Neural cell (in vitro differentiated cells): ENCODE results near the gene NECTIN4. TPM values are rescaled to one million over a fixed set of nuclear protein-coding genes. Genes with fewer than 3 reads are reported as not detected.

Experiments used
- H2AFZ ChIP-seq: fragments of 200-600, 300-800 bp; sonication (generic), shearing (Covaris generic); 2 replicates; pipeline ENCODE4 v1.6.0; 2014; ENCODE audit warnings: low read depth, mild to moderate bottlenecking, antibody characterized with exemption, low read length, moderate library complexity
- H3F3A ChIP-seq: fragments of 200-600 bp; shearing (Covaris generic); 2 replicates; pipeline ENCODE4 v1.6.1; 2016; ENCODE audit warnings: mild to moderate bottlenecking, moderate library complexity, mixed read lengths, antibody characterized with exemption, low read length; ENCODE audit not compliant: insufficient read depth, poor library complexity, severe bottlenecking
- H3K27ac ChIP-seq: fragments of 200-600, 300-800 bp; sonication (generic), shearing (Covaris generic); 2 replicates; pipeline ENCODE4 v1.5.1; 2014; ENCODE audit warnings: mild to moderate bottlenecking, low read length, moderate library complexity
- H3K27me3 ChIP-seq: fragments of 300-800, 200-600 bp; sonication (generic), shearing (Covaris generic); 2 replicates; pipeline ENCODE4 v1.6.0; 2014; ENCODE audit warnings: mild to moderate bottlenecking, low read depth, low read length, moderate library complexity; ENCODE audit not compliant: insufficient read depth
- H3K36me3 ChIP-seq: fragments of 300-800, 200-600 bp; sonication (generic), shearing (Covaris generic); 2 replicates; pipeline ENCODE4 v1.5.1; 2014; ENCODE audit warnings: mild to moderate bottlenecking, antibody characterized with exemption, low read length, moderate library complexity; ENCODE audit not compliant: insufficient read depth
- H3K4me2 ChIP-seq: fragments of 300-800, 200-600 bp; sonication (generic), shearing (Covaris generic); 2 replicates; pipeline ENCODE4 v1.6.0; 2014; ENCODE audit warnings: mild to moderate bottlenecking, low read length
- H3K4me3 ChIP-seq: fragments of 300-800, 200-600 bp; sonication (generic), shearing (Covaris generic); 2 replicates; pipeline ENCODE4 v1.5.1; 2014; ENCODE audit warnings: mild to moderate bottlenecking, low read length, moderate library complexity
- H3K79me2 ChIP-seq: fragments of 200-600 bp; shearing (Covaris generic); replicated peaks from 2 replicates; pipeline ENCODE4 v1.6.0; 2014; ENCODE audit warnings: mild to moderate bottlenecking, low read length, moderate library complexity; ENCODE audit not compliant: insufficient read depth
- H3K9ac ChIP-seq: fragments of 300-800, 200-600 bp; sonication (generic), shearing (Covaris generic); 2 replicates; pipeline ENCODE4 v1.6.1; 2016; ENCODE audit warnings: mild to moderate bottlenecking, low read length, mixed read lengths
- H3K9me2 ChIP-seq: fragments of 200-600 bp; shearing (Covaris generic); 2 replicates; pipeline ENCODE4 v1.6.1; 2016; ENCODE audit warnings: mild to moderate bottlenecking, low read length, mixed read lengths; ENCODE audit not compliant: insufficient read depth
- H3K9me3 ChIP-seq: fragments of 200-600, 300-800 bp; sonication (generic), shearing (Covaris generic); 2 replicates; pipeline ENCODE4 v1.6.1; 2016; ENCODE audit warnings: mild to moderate bottlenecking, mixed run types, low read length, moderate library complexity, mixed read lengths
- H4K20me1 ChIP-seq: fragments of 200-600 bp; shearing (Covaris generic); 2 replicates; pipeline ENCODE4 v1.6.1; 2016; ENCODE audit warnings: mild to moderate bottlenecking, mixed run types; ENCODE audit not compliant: insufficient read depth
- EP300 ChIP-seq: fragments of 450-650 bp; conservative IDR thresholded peaks from 2 replicates; pipeline ENCODE4 v1.6.1; 2014; ENCODE audit warnings: antibody characterized with exemption, mild to moderate bottlenecking, moderate library complexity; ENCODE audit not compliant: poor library complexity, severe bottlenecking
- EZH2 ChIP-seq: fragments of 200-600, 300-800 bp; shearing (Covaris generic), sonication (generic); IDR thresholded peaks from 2 replicates; pipeline ENCODE4 v1.6.1; 2014; ENCODE audit warnings: antibody characterized with exemption, low read length, borderline replicate concordance, mild to moderate bottlenecking; ENCODE audit not compliant: insufficient read depth, poor library complexity, severe bottlenecking
- MXI1 ChIP-seq: fragments of 450-650 bp; conservative IDR thresholded peaks from 2 replicates; pipeline ENCODE4 v1.6.1; 2014; ENCODE audit warnings: antibody characterized with exemption, mild to moderate bottlenecking; ENCODE audit not compliant: poor library complexity, severe bottlenecking
- POLR2AphosphoS5 ChIP-seq: IDR thresholded peaks from 2 replicates; pipeline ENCODE4 v1.6.1; 2012
- RAD21 ChIP-seq: fragments of 450-650 bp; conservative IDR thresholded peaks from 2 replicates; pipeline ENCODE4 v1.6.1; 2014; ENCODE audit warnings: antibody characterized with exemption, mild to moderate bottlenecking, moderate library complexity
- SMC3 ChIP-seq: fragments of 450-650 bp; conservative IDR thresholded peaks from 2 replicates; pipeline ENCODE4 v1.6.1; 2014; ENCODE audit warnings: antibody characterized with exemption, mild to moderate bottlenecking, moderate library complexity; ENCODE audit not compliant: poor library complexity
- TAF1 ChIP-seq: IDR thresholded peaks from 2 replicates; pipeline ENCODE4 v1.6.1; 2012; ENCODE audit warnings: low read depth
- polyA plus RNA-seq: library from polyadenylated mRNA; depleted of rRNA; stranded (reverse); fragments of >200 nt; gene quantifications from 2 replicates; pipeline ENCODE4 v1.2.3, GENCODE V29; 2014
- TF ChIP-seq, protein P1 (sequence below): IDR thresholded peaks from 2 replicates; pipeline ENCODE4 v1.6.1; 2012; ENCODE audit warnings: borderline replicate concordance
- TF ChIP-seq, protein P2 (sequence below): fragments of 450-650 bp; IDR thresholded peaks from 2 replicates; pipeline ENCODE4 v1.5.1; 2014; ENCODE audit warnings: antibody characterized with exemption, mild to moderate bottlenecking, moderate library complexity; ENCODE audit not compliant: poor library complexity, severe bottlenecking

NECTIN4 gene
- polyA plus RNA-seq, 1 donor from 2014 or later, result not detected

DNA sequence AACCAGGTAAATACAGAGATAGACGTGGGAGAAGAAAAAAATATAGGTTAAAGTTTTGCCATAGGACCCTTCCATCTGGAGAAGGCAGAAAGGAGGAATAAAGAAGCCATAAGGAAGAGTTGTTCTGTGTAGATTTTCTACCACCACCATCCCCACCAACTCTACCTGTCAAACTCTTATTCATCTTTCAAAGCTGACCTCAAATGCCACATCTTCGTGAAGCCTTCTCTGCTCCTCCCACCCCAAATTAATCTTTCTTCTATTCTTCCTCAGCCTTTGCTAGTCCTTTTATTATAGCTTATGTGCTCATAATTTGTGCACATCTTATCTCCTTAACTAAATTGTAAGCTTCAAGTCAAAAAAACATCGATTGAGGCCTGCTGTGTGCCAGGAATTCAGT is 1.3 kb upstream of the NECTIN4 start:
- H4K20me1 ChIP-seq, result no peaks in the 10 kb centered on the region
- H3F3A ChIP-seq, result no peaks in the 10 kb centered on the region
- no peaks in the 10 kb centered on the region for H3K79me2 ChIP-seq
- H3K9me2 ChIP-seq, result no peaks in the 10 kb centered on the region
- H3K4me2 ChIP-seq, result no peak overlapping the region
- no peak overlapping the region for H3K27ac ChIP-seq
- H3K9ac ChIP-seq, result no peak overlapping the region
- no peaks in the 10 kb centered on the region for H3K9me3 ChIP-seq
- TF ChIP-seq, protein P1, sequence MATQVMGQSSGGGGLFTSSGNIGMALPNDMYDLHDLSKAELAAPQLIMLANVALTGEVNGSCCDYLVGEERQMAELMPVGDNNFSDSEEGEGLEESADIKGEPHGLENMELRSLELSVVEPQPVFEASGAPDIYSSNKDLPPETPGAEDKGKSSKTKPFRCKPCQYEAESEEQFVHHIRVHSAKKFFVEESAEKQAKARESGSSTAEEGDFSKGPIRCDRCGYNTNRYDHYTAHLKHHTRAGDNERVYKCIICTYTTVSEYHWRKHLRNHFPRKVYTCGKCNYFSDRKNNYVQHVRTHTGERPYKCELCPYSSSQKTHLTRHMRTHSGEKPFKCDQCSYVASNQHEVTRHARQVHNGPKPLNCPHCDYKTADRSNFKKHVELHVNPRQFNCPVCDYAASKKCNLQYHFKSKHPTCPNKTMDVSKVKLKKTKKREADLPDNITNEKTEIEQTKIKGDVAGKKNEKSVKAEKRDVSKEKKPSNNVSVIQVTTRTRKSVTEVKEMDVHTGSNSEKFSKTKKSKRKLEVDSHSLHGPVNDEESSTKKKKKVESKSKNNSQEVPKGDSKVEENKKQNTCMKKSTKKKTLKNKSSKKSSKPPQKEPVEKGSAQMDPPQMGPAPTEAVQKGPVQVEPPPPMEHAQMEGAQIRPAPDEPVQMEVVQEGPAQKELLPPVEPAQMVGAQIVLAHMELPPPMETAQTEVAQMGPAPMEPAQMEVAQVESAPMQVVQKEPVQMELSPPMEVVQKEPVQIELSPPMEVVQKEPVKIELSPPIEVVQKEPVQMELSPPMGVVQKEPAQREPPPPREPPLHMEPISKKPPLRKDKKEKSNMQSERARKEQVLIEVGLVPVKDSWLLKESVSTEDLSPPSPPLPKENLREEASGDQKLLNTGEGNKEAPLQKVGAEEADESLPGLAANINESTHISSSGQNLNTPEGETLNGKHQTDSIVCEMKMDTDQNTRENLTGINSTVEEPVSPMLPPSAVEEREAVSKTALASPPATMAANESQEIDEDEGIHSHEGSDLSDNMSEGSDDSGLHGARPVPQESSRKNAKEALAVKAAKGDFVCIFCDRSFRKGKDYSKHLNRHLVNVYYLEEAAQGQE, result no peak
- TF ChIP-seq TAF1, result no peak
- no peak overlapping the region for H2AFZ ChIP-seq
- no peaks in the 10 kb centered on the region for H3K36me3 ChIP-seq
- H3K27me3 ChIP-seq, result no peaks in the 10 kb centered on the region
- H3K4me3 ChIP-seq, result no peak overlapping the region

DNA sequence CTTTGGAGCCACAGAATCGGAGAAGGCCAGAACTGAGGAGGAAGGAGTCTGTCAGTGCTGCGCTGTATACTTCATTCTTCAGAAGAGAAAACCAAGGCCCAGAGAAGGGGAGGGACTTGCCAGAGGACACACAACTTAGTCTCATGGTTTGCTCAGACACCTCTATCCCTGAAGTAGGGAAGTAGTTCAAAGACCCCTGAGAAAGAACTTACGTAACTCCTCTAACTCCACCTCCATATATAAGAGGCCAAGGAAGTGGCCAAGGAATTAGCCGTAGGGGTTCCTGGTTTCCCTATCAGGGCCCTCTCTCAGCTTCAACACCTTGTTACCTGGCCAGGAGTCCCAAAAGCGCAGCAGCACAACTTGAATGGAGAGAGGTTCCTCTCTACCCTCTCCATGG is 580 bp upstream of the NECTIN4 start:
- TF ChIP-seq, protein P2, sequence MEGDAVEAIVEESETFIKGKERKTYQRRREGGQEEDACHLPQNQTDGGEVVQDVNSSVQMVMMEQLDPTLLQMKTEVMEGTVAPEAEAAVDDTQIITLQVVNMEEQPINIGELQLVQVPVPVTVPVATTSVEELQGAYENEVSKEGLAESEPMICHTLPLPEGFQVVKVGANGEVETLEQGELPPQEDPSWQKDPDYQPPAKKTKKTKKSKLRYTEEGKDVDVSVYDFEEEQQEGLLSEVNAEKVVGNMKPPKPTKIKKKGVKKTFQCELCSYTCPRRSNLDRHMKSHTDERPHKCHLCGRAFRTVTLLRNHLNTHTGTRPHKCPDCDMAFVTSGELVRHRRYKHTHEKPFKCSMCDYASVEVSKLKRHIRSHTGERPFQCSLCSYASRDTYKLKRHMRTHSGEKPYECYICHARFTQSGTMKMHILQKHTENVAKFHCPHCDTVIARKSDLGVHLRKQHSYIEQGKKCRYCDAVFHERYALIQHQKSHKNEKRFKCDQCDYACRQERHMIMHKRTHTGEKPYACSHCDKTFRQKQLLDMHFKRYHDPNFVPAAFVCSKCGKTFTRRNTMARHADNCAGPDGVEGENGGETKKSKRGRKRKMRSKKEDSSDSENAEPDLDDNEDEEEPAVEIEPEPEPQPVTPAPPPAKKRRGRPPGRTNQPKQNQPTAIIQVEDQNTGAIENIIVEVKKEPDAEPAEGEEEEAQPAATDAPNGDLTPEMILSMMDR, result no peak
- no peak for TF ChIP-seq RAD21
- no peak for TF ChIP-seq EZH2
- no peak for TF ChIP-seq POLR2AphosphoS5
- TF ChIP-seq SMC3, result no peak
- TF ChIP-seq MXI1, result no peak
- TF ChIP-seq, protein P1, result no peak
- TF ChIP-seq EP300, result no peak
- Histone ChIP-seq H3K4me2 (no peak overlapping the region), H4K20me1 (no peaks in the 10 kb centered on the region), H3K36me3 (no peaks in the 10 kb centered on the region), H3K9me3 (no peaks in the 10 kb centered on the region), H3K79me2 (no peaks in the 10 kb centered on the region), H3K9ac (no peak overlapping the region), H3K27me3 (no peaks in the 10 kb centered on the region), H3K9me2 (no peaks in the 10 kb centered on the region), H2AFZ (no peak overlapping the region), H3F3A (no peaks in the 10 kb centered on the region), H3K4me3 (no peak overlapping the region), H3K27ac (no peak overlapping the region)
